ENCODE results near the gene CACNA1C.

DNA sequence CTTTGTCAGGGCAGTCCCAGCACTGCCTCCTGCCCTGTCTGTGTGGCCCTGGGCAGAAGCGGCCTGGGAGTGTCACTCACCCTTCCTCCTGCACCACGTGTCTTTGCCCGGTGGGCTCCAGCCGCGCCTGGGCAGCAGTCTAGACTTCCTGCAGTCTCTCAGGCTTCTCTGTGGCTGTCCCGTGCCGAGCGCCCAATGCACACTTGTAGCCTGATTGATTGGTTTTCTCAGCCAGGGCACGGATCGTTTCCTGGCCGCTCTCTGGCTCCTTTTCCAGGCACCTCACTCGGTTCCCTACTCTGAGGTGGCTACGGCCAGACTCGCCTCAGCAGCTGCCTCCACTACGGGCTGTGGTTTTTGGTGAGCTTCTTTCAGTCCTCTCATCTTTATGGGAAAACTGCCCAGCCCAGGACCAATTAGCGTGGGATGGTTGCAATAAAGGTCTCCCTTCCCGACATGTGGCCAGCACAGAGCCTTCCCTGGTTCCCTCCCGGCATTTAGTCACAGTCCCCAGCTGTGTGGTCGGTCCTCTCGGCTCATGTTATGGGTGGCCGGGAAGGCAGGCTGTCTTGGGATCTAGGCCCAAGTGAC lies 133.1 kb downstream of the CACNA1C start:
- TF ChIP-seq POLR2AphosphoS5 (IDR thresholded peaks at IDR 0.05; ENCODE audit: low read depth, low read length) (no peak), POLR2A (IDR thresholded peaks at IDR 0.05; ENCODE audit: low read depth, low read length) (no peak)

All from GM12891 (cell line).